Stimulated activated naive CD8-positive, alpha-beta T cell treated with anti-CD3 and anti-CD28 coated beads, Interleukin-15, Interleukin-2, amounts not matched to agents 100 U/mL and 50 U/mL, for 24 hours (primary cell): ENCODE data around the gene RARA.

Experiments
- ATAC-seq: fragments of 150-1000 bp; cut with Tn5 transposase; one replicate; pipeline ENCODE4 v1.10.0; 2021
- DNase-seq: peaks from one replicate; pipeline ENCODE4 v3.0.0; 2021

Gene RARA

GRCh38 chr17:40316571-40317344 lies 7.8 kb downstream of the RARA start:
- ATAC-seq (no peak), DNase-seq (no peak)

GRCh38 chr17:40317345-40317873 lies 8.4 kb downstream of the RARA start:
- ATAC-seq (no peak), DNase-seq (peak; percentile 61)

DNA sequence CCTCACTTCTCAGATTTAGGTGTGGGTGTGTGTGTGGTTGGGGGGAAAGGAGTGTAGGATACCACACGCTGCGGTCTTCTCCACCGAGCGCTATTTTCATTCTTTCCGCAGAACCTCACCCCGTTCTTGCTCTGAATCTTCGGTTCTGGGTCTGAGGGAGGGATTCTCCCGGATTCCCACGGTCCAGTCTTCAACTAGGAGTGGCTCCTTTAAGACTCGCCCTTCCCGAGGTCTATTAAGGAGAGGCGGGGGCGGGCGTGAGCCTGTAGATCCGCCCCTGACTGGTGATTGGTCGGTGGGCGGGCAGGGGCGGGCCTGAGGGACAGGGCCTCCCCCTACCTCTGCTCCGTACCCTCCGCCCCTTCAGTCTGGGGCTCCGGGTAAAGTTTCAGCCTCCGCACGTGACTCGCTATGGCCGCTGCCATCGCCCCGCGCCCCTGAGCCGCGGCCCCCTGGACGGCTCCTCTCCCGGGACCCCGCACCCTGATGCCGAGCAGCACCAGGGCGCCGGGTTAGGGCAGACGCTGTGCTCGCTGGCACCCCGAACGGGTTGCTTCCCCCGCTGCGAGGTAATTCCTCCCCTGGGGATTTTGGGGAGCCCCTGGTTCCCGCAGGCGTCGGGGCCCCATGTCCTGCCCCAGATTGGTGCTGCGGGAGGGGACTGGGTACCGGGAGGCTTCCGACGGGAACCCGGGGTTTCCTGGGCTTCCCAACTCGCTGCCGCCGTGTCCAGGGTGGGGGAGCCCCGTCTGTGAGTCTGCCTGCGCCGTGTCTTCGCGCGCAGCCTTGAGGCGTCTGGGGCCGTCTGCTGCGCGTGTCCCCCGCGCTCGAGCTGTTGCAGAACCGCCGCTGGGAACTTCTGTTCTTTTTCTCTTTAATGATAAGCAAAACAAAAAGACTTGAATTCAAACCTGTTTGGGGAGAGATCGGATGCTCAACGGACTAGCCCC lies 9.2 kb downstream of the RARA start:
- DNase-seq (peak; percentile 92), ATAC-seq (peak; percentile 70)

DNA sequence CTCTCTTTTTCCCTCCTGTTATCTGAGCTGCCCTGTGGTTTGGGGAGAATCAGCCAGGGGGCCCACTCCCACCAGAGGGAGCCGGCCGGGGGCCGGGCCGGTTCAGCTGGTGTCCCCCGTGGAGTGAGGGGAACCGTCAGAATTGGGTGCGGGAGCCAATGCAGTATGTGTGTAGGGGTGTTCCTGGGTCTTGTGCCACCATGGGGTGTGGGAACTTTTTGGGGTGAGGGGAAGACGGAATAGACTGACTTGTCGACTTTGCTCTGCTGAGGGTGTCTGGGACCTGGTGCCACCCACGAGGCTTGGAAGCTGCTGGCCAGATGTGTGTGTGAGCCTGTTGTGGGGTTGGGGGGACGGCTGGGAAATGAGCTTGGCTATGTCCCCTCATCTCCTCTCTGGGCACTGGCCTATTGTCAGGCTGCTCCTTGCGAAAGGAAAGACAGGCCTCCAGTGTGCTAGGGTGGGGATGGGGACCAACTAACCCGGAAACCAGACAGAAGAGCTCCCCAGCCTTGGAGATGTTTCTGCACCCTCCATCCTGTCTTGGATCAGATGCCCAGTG lies 9.9 kb downstream of the RARA start:
- no peak for DNase-seq

GRCh38 chr17:40319651-40320540 lies 10.9 kb downstream of the RARA start:
- no peak for ATAC-seq
- peak; percentile 76 for DNase-seq

More for the DNA sequence above, 9.9 kb downstream of the RARA start:
- ATAC-seq = no peak

- DNase-seq (peak; percentile 42), ATAC-seq (no peak)
These were observed 12.0 kb downstream of the RARA start for GRCh38 chr17:40320756-40321523.

GRCh38 chr17:40321524-40321929 lies 12.5 kb downstream of the RARA start:
- ATAC-seq = no peak
- no peak for DNase-seq

GRCh38 chr17:40321961-40322357 lies 13.0 kb downstream of the RARA start:
- no peak for DNase-seq
- ATAC-seq = no peak

DNA sequence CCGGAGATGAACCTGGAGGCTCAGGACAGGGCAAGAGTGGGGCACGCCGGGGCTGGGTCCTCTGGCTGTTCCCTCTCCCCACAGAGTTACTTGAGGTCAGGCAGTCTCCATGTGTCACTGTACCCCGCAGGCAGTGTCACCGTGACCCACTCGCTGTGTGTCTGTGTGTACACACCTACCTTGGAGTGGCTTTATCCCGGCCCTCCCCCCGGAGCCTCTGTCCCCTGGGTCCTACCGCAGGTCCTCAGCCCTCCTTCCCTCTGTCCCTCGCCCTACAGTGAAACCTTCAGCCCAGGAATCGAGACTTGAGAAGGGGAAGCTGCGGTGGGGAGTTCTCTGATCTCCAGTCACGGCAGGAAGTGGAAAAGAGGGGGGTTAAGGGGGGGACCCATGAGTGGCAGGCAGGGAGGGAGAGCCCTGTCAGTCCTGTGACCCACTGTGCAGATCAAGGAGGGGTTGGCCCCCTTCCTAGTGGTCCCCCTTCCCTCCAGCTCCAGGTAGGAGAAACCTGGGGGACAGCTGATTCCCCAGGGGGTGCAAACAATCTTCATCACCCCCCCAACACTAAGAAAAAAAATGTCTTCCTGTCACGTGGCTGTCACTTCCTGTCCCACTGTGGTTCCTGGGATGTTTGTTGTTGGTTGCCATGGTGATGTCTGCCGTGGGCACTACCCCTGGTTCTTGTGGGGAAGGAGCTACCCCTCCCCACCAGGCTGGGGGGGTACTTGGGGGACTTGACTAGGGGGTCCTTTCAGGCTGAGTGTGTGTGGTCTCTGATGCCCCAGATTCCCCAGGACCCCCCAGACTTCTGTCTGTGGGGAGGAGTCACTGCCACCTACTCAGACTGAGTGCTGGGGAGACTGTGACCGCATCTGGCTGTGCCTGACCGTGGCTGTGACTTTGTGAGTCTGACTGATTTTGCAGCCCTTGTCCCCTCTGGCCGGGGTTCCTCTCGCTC lies 13.7 kb downstream of the RARA start:
- ATAC-seq = peak; percentile 34
- peak; percentile 85 for DNase-seq

- DNase-seq (peak; percentile 81), ATAC-seq (peak; percentile 55)
These were observed 14.7 kb downstream of the RARA start for GRCh38 chr17:40323391-40324381.

DNA sequence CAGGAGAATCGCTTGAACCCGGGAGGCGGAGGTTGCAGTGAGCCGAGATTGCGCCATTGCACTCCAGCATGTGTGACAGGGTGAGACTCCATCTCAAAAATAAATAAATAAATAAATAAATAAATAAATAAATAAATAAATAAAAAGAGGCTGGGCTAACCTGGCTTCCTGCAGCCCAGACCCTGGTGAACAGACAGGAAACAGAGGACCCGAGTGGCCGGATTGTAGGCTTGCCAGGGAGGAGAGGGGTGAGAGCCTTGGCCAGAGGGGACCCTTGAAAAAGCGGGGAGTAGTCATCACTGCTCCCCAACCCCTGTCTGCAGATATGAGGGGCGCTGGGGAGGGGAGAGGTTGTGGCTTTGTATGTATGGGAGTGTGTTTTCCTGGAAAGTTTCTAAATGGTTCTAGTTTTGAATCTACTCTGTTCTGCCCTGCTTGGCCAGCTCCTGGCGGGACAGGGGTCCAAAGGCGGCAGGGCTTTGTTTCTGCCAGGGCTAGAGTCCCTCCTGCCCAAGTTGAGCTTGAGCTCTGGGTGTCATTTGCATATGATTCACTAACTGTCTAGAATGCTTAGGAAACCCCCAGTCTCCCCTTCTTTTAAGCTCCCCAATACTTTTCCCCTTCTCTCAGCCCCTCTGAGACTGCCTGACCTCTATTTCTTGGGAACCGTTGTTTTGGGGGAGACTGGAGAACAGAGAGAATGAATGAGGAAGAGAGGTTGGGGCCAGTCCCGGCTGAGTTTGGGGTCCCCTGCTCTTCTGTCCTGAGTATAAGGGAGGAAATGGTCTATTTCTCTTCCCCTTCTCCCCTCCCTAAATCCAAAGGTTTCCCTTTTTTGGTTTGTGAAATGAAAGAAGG lies 16.4 kb downstream of the RARA start:
- peak; percentile 48 for DNase-seq
- ATAC-seq = no peak

DNA sequence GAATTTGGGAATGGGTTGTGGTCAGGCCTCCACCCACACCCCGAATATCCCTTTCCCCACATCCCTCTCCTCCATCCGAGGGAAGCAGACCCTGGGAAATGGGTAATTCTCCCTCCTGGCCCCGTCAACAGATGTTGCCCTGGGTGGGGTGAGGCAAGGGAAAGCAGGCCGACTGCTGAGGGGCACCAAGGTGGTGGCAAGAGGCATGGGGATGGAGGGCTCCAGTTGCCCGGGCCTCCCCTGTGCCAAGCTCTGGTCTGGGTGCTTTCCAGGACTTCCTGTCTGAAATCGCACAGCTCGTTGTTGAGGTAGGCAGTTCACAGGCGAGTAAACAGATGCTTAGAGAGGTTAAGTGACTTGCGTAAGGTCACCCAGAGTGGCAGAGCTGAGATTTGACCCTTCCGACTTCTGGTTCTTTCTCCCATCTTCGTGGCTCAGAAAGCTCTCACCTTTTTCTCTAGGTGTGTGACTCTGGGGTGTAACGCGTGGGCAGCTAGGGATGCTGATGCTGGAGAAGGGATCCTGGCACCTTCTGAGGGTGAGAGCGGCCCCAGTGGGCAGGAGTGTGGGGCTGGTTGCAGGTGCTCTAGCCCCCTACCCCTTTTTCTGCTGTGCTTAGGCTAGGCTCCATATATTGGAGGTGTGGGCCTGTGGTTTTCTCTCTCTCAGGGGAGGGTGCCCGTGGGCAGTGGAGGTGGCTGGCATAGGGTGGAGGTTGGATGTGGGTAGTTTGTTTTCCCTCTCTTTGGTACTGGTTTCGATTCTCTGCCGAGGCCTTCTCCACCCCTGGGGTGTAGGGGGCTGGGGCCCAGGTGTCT lies 17.2 kb downstream of the RARA start:
- ATAC-seq (no peak), DNase-seq (peak; percentile 56)

DNA sequence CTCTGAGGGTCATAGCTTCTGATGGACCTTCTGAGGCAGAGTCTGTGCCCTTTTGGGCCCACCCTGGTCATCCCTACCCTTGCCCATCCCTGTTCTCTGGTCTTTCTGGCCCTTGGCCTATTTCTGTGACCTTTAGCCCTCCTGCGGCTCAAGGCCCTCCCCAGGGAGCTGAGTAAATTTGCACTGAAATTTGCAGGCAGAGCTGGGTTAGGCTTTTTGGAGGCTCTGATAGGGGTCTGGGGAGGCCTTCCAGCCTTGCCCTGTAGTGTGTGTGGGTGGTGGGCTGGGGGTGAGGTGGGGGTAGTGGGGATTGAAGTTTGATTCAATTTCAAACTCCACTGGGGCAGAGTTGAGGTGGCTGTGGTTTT lies 17.8 kb downstream of the RARA start:
- ATAC-seq = no peak
- no peak for DNase-seq

GRCh38 chr17:40327244-40327729 lies 18.3 kb downstream of the RARA start:
- DNase-seq (no peak), ATAC-seq (no peak)

GRCh38 chr17:40327735-40328385 lies 18.9 kb downstream of the RARA start:
- no peak for ATAC-seq
- no peak for DNase-seq

- ATAC-seq (no peak), DNase-seq (no peak)
These were observed 19.4 kb downstream of the RARA start for GRCh38 chr17:40328386-40328766.
